Middle frontal gyrus (tissue), 1 donor: ENCODE measurements around the gene EPB41L4A.

Experiments
- DNase-seq: peaks from one replicate; pipeline ENCODE4 v3.0.0-alpha.2; 2015; ENCODE audit warnings: low spot score; ENCODE audit errors: extremely low spot score

The EPB41L4A gene

DNA sequence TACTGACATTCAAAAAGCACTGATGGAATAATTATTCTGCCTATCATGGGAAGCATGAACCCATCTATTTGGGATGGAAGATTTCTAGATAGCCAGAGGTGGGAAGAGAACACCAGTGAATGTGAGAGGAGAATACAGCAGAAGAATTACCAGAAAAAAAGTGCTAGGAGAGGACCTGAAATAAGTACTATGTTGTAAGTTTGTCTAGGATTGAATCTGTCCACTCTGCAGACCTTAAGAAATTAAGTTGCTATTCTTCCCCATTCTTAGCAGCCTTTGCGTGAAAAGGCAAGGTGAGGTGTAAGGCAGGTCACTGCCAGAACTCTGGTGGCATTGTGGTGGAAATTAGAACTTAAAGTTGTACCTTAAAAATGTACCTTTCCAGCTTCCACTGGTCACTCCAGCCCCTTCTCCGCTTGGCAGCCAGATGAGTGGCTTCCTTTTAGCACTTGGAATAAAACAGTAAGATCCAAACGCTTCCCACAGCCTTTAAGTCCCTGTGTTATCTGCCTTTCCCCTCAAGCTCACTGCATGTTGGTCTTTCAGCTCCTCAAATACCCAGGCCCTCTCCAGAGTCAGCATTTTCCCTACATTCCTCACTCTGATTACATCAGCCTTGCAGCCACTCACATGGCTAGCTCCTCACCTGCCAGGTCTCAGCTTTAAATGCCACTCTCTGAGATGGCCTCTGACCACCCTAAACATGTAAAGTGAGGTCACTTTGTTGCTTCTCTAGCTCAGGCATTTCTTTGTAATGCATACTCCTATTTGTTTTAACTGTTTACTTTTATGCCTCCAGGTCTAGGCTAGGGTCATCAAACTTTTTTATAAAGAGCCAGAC lies 253.0 kb downstream of the EPB41L4A start:
- no peak for DNase-seq

DNA sequence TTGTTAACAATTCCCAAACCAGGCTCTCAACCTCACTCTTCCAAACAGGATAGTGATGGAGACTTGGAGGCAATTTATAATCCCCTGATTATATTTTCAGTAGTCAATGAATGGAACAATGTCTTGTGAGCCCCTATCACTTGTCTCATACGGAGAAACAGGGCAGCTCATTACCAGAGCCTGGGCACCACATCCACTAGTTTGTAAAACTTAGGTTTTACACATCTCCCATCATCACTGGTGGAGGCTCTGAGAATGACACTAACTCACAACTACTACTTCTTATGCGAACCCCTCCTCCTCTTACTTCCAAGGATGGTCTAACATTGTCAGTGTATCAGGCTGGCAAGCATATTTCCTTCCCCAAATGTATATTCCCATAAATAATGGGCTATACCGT lies 253.7 kb downstream of the EPB41L4A start:
- DNase-seq = no peak

DNA sequence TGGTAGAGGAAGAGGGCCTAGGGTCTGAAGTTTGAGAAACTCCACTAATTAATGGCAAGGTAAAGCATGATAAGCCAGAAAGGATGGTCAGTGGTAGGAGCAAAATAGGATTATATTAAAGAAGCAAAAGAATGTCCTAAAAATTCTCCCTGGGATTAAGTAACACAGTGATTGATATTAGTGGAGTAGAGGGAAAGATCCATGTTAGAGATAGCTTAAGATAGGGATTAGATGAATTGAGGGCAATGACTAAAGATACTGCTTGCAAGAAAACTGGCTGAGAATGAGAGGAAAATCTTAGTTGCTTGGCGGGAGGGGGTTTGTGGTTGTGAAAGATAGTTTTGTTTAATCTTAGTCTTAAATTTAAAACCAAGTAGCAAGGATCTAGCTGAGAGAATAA lies 255.6 kb downstream of the EPB41L4A start:
- DNase-seq = no peak

DNA sequence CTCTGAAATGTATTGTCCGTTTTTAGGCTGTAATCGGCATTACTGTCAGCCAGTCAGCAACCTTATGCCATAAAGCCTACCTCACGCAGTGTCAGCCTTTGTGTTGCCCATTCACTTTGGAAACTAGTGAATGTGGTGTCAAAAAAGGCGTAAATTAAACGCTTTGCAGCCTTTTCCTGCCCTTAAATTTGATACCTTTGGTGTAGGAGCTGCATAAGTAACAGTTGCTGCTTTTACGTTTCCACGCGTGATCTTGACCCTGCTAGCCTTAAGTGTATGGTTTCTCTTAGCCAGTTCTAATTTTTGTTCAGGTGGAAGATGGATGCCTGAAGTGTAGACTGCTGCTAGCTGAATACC lies 257.7 kb downstream of the EPB41L4A start:
- DNase-seq = no peak

DNA sequence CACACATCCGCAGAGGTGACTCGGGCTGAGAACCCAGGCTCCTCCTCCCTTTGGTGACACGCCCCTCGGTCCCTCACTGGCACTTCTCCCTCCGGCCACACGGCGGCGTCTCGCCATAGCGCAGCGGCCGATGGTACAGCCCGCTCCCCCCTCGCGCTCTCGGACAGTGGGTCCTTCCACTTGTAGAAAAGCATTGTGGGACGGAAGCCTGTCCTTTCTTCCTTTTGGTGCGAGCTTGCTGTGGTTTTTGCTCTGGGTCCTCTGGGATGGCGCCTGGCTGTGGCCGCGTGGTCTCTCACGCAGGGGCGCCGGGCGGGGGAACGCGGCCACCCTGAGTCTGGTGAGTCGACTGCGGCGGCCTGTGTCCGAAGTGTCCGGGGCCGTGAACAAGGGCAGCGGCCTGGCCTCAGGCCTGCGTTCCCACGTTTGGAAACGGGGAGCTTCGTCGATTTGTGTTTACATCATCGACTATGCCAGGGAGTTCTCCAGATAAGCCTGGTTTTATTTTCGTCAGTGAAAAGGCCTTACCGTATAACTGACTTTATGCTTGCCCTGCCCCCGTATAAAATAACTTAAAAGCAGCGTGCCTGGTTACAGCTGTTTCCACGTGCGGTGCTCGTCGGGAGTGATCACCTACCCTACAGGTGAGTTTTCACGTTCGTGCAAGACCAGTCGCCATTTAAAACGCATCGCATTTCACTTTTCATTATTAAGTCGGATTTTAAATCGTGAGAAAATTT lies 258.3 kb downstream of the EPB41L4A start:
- DNase-seq = peak; percentile 80

DNA sequence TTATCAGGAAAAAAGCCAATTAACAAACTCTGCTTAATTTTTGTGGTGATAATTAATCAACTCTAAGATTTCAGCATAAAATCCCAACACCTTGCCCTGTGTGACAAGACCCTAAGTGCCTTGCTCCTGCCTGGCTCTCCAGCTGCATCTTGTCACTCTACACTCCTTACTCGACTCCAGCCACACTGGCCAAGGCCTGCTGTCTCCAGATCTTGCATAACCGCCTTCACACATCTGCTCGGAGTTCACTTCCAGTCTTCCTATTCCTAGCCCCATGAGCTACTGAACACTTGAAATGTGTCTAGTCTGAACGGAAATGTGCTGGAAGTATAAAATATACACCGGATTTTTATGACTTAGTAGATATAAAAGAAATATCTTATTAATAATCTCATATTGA lies 259.6 kb downstream of the EPB41L4A start:
- DNase-seq = no peak

DNA sequence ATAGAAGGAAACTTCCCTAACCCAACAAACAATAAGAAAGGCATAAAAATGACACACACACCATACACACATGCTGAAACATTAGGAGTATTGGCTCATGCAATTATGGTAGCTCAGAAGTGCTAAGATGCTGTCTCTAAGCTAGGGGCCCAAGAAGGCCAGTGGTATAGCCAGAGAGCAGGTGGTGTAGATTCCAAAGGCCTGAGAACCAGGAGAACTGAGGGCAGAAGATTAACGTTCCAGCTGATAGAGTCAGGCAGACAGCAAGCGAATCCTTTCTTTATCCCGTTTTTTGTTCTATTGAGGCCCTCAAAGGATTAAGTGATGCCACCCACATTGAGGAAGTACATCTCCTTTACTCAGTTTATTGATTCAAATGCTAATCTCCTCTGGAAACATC lies 262.9 kb downstream of the EPB41L4A start:
- no peak for DNase-seq

DNA sequence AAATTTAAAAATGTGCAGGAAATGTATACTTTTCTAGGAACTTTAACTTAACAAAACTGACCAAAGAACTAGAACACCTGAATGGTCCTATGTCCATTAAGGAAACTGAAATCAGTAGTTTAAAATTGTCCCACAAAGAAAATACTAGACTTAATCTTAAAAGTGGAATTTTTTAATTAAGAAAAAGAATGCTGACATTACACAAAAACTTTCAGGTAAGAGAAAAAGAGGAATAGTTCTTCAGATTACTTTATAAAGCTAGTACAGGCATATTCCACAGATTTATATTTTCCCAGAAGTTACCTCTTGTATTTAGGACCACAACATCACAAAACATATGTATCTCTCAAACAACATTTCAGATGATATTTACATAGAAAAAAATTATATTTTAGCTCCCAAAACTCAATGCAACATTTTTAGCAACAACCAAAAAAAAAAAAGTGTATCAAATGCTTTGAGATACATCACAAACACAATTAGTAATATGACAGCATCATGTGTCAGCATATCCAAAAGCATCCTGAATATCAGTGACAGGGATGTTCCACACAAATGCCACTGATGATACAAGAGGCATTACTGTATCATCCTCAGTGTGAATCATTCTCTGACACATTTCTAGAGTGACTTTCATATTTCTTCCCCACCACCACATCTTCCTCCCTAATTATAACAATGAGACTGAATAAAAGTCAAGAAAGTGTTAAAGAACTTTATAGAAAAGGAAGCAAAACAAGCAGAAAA lies 264.0 kb downstream of the EPB41L4A start:
- DNase-seq = no peak

DNA sequence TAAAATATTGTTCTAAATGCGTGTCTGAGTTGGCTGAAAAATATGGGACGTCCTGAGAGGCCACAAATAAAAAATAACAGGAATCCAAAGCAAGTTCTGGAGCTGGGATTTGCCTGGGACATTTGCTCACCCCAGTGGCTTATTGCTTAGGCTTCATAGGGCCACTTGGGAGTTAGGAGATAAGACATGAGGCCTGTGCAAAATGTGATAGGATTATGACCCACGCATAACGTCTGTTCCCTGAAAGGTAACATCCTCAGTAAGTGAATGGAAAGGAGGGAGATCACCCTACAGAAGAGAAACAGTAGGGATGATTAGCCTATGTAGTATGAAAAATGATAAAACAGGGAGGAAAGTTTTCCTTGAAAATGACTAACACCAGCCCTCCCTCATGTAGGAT lies 269.4 kb downstream of the EPB41L4A start:
- no peak for DNase-seq

DNA sequence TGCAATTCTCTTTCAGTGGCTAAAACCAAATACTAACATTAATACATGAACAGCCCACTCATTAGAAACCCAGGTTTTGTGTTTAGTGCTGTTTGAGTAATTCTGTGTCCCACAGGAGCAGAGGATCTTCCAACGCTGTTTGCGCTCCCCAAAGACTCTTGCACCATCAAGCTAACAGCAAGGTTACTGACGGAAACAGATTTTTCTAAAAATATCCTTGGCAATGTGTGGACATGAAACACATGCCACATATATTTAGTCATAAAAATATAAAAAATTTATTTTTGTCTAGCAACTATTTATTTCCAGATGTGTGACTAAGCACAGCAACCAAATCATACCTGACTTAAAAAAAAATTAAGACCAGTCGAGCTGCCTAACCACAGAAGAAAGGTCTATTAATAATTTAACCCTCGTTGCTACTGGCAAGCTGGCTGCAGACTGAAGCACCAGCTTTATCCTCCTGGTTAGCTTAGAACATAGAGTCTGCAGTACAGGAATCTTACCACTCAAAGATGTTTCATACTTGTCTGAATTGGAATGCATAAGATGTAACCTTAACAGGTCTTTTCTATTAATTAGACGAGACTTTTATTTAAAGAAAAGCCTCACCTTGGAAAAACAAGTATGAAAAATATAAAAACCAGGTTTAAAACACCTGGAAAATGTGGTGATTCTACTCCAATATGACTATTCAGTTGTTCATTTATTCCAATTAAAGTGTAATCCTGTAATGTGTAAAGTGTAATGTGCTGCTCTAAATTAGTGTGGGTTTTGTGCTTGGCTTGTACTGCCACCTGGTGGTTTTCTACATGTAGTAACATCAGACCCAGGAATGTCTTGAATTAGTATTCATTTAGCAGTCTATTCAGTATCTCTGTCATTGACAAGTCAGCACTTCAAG lies 272.5 kb downstream of the EPB41L4A start:
- DNase-seq = peak; percentile 60

DNA sequence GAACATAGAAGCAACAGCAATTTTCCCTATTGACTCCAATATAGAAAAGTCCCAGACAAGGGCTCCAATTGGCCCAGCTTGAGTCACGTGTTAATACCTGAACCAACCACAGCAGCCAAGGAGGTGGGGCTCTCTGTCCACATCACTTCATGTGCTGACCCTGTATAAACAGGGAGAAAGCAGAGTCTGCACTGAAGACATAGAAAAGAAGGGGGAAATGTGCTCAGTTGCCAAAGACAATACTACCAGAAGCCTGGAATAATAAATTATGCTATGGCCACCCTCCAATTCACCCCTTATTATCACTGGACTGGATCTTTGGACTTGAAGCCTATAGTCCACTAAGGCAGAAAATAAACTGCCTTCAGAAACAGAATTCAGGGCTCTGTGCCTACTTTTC lies 275.4 kb downstream of the EPB41L4A start:
- no peak for DNase-seq

DNA sequence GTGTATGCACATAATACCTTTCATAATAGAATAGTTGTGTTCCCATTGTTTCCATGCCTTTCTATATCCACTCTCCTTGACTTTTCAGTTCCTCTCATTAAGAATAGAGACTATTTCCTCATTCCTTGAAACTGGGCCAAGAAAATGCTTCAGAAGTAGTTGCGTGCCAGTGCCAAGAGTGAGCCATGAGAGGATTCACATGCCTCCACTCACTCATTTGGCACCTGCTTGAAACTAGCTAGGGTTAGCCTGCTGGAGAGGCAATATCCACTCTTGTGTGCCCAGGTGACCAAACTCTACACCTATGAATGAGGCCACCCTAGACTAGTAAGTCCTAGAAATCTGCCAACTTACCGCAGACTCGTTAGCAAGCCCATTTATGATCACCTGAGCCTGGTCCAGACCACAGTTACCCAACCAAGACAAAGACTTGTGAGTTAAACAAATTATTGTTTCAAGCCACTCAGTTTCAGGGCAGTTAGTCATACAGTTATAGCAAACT lies 276.3 kb downstream of the EPB41L4A start:
- no peak for DNase-seq

DNA sequence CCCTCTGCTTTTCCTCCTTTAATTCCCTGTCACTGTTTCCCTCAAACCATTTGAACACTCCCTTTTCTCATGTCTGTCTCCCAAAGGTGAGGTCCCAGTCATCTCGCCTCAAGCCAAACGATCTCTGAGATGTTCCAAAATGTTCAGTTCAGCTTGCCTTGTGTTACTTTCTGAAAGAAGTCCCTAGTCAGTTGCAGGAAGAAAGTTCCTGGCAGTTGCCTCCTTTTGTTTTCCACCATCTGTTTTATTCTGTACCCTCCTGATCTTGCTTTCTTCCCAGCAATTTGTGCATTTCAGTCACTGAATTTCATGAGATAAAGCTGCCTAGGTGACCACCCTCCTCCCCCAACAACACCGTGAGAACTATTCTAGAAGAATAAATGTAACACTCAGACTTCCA lies 277.5 kb downstream of the EPB41L4A start:
- no peak for DNase-seq

DNA sequence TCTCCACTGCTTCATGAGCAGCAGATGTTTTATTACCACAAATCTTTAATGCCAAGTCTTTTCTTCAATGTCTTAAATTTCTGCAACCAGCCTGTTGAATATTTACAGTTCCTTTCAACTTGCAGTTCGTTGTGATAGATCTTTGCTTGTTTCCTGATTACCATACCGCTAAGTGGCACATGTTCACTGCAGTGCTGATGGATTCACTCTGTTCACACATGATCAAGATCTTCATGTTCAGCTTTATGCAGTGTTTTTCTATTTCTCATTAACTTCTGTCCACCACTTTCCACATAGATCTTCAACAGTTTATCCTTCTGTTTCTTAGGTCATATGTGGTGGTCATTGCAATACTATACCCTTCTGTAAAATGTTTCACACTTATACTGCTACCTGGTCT lies 280.6 kb downstream of the EPB41L4A start:
- no peak for DNase-seq

DNA sequence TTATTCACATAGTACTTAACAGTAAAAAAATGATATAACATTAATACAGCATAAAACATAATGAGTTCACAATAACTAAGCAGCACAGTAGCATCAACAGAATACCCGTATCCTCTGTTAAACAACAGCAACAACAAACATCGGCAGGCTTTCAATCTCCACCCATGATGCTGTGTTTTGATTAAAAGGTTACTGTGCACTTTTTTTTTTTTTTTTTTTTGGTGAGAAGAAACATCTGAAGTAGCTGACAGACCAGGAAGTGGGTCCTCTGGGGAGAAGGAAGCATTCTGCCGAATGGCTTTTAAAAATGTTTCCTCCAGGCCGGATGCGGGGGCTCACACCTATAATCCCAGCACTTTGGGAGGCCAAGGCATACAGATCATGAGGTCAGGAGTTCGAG lies 282.3 kb downstream of the EPB41L4A start:
- no peak for DNase-seq

DNA sequence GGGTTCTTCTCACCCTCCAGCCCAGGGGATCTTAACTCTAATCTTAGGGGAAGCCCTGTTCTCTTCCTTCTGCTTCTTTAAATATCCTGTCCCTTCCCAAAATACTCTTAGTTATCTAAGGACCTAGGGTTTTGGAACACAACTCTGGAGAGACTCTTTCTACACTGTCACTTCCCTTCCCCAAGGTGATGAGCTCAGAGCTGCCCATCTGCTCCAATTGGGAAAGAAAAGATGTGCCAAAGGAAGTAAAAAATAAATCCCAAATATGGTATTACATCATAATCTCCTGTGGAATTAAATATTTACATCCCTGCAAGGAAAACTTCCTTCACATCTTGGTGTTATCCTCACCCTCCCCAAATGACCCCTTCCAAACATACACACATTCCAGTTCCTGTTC lies 291.2 kb downstream of the EPB41L4A start:
- peak; percentile 36 for DNase-seq

DNA sequence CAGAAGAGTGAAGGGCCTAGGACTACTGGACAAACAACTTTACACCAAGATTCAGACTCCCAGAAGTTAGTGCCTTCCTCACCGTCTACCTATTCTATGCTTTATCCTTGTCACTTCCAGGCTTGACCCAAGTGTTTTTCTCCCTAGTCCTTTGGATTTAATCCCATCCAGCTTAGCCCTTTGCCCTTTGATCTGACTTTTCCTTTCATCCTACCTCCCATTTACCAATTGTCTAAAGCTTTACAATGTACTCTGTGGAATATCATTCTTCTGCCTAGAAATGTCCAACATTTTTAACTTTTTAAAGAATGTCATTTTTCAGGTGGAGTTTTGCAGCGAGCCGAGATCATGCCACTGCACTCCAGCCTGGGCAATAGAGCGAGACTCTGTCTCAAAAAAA lies 292.1 kb downstream of the EPB41L4A start:
- no peak for DNase-seq

DNA sequence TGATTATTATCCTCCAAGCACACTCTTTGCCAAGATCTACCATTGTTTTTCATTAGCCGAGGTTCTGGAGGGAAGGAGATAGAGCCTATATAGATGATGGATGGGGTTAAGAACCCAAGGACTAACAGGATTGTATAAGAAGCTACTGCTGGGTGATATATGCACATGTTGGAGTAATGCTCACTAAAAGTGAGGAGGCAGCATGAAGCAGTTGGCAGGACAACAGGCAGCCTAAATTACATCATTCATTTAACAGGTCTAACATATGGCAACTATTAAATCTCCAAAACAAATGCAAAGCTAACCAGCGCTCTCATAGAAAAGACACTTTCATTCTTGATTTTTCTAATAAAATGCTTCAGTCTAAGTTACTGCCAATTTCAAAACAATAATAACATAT lies 293.2 kb downstream of the EPB41L4A start:
- no peak for DNase-seq

DNA sequence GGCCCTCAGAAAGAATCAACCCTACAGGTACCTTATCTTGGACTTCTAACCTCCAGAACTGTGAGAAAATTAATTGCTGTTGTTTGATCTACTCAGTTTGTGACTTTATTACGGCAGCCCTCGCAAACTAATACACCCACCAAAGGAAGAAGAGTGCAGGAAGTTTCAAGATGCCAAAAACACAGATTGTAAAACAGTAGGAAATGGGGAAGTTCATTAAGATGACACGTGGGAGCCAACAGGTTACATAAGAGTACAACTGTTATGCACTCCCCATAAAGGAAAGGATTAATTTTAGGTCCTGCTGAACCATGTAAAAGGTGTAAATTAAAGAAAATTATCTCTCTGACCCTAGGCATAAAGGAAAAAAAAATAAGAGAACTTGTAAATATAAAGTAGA lies 294.3 kb downstream of the EPB41L4A start:
- no peak for DNase-seq

DNA sequence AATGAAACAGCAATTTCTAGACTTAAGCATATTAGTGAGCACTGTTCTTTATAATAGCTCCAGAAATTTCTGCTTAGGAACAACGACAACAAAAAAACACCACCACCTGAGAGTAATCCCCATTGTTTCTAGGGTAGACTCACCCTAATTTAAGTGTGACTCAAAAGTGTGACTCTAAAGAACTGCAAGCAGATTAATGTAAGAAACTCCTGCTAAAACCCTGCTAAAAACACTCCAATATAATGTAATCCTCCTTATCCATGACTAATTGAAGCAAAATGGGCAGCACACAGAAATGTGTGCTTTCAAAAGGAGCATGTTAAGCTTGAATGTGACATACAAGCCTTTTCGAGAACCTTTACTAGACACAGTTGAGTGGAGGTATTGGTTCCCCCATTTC lies 296.0 kb downstream of the EPB41L4A start:
- DNase-seq = no peak

DNA sequence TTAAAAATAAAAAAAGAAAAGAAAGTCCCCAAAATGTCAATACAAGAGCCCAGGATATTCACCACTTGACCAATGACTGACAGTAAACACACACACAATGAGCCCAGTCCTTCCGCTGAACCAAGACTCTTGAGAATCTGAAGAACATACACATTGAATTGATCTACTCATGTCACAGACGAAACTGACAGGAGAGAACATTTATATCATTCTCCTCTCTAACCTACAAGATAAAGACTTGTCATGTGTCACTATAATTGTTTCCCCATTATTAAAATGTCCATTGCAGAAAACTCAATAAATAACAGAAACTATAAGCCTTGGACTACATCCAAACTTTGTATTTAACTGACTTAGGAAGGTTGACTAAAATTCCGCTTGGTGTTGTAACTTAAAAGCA lies 296.7 kb downstream of the EPB41L4A start:
- no peak for DNase-seq
